Measurements from ENCODE around the gene SS18L1.

DNA sequence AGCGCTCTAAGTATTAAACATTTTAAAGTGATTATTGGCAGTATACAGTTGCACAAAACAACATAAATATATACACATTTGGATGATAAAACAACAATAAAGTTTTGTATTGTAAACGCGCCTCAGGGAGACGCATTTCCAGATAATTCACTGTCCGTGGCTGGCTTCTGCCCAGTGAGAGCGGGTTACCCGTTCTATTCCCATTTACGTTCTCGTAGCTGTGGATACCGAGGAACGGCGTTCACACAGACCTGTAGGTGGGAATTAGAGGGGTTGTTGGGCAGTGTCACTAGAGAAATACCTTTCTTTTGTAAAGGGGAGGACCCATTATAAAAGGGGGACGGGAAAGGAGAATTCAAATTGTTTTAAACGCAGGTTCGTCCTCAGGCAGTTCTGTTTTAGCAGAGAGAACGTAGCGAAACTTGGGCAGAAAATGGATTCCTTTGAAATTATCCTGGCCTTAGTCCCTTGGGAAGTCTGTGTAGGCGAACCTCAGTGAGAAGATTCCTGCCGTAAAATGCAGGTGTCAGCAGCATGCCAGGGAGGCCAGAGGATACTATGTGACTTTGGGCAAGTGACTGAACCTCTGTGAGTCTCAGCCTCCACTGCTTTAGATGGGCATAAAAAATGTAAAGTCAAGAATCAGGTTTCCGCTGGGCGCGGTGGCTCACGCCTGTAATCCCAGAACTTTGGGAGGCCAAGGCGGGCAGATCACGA, 40.0 kb downstream of the SS18L1 start:
- TF ChIP-seq, protein P1, sequence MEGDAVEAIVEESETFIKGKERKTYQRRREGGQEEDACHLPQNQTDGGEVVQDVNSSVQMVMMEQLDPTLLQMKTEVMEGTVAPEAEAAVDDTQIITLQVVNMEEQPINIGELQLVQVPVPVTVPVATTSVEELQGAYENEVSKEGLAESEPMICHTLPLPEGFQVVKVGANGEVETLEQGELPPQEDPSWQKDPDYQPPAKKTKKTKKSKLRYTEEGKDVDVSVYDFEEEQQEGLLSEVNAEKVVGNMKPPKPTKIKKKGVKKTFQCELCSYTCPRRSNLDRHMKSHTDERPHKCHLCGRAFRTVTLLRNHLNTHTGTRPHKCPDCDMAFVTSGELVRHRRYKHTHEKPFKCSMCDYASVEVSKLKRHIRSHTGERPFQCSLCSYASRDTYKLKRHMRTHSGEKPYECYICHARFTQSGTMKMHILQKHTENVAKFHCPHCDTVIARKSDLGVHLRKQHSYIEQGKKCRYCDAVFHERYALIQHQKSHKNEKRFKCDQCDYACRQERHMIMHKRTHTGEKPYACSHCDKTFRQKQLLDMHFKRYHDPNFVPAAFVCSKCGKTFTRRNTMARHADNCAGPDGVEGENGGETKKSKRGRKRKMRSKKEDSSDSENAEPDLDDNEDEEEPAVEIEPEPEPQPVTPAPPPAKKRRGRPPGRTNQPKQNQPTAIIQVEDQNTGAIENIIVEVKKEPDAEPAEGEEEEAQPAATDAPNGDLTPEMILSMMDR (conservative IDR thresholded peaks at IDR 0.05 in 1 of 2, IDR thresholded peaks at IDR 0.05 in 1 of 2; ENCODE audit: low read depth in 1 of 2, low read length in 2 of 2) = no peak
- no peak for TF ChIP-seq EZH2 (IDR thresholded peaks at IDR 0.05; ENCODE audit: low read length, missing control alignments)

Measured in fibroblast of lung (primary cell).